Endothelial cell (in vitro differentiated cells): ENCODE measurements around the gene COL15A1. TPM values are rescaled to one million over a fixed set of nuclear protein-coding genes. Genes with fewer than 3 reads are reported as not detected.

Experiments used
- DNase-seq: peaks from one replicate; pipeline ENCODE4 v3.0.0; 2021; ENCODE audit warnings: low spot score
- H3K27ac Mint-ChIP-seq: one replicate; pipeline ENCODE4 v1.8.0; 2021; ENCODE audit warnings: mixed read lengths, inconsistent platforms; ENCODE audit not compliant: unreplicated experiment
- H3K27me3 Mint-ChIP-seq: one replicate; pipeline ENCODE4 v1.8.0; 2021; ENCODE audit warnings: mild to moderate bottlenecking, moderate library complexity, mixed read lengths, inconsistent platforms; ENCODE audit not compliant: unreplicated experiment
- H3K36me3 Mint-ChIP-seq: one replicate; pipeline ENCODE4 v1.8.0; 2021; ENCODE audit warnings: mild to moderate bottlenecking, low read depth, mixed read lengths, inconsistent platforms; ENCODE audit not compliant: unreplicated experiment
- H3K4me1 Mint-ChIP-seq: one replicate; pipeline ENCODE4 v1.8.0; 2021; ENCODE audit warnings: mild to moderate bottlenecking, mixed read lengths, inconsistent platforms; ENCODE audit not compliant: unreplicated experiment
- H3K4me3 Mint-ChIP-seq: one replicate; pipeline ENCODE4 v1.8.0; 2021; ENCODE audit warnings: mild to moderate bottlenecking, mixed read lengths, inconsistent platforms; ENCODE audit not compliant: unreplicated experiment
- H3K9me3 Mint-ChIP-seq: one replicate; pipeline ENCODE4 v1.8.0; 2021; ENCODE audit warnings: mixed read lengths, inconsistent platforms; ENCODE audit not compliant: unreplicated experiment
- total RNA-seq: library from RNA; stranded (reverse); fragmentation: NEBNext Ultra II Directional; extraction: Animal tissue kit (Norgen Biotek cat#: 25700); gene quantifications from one replicate; pipeline ENCODE4 v1.2.1, GENCODE V29; 2021; ENCODE audit not compliant: unreplicated experiment
- TF ChIP-seq, protein P1 (sequence below): fragments of 200-600 bp; sonication (generic); IDR thresholded peaks from one replicate; pipeline ENCODE4 v1.5.0; 2021; ENCODE audit warnings: antibody characterized with exemption; ENCODE audit not compliant: unreplicated experiment

COL15A1 gene
- total RNA-seq, 1 donor from 2014 or later, result 24.0 TPM

DNA sequence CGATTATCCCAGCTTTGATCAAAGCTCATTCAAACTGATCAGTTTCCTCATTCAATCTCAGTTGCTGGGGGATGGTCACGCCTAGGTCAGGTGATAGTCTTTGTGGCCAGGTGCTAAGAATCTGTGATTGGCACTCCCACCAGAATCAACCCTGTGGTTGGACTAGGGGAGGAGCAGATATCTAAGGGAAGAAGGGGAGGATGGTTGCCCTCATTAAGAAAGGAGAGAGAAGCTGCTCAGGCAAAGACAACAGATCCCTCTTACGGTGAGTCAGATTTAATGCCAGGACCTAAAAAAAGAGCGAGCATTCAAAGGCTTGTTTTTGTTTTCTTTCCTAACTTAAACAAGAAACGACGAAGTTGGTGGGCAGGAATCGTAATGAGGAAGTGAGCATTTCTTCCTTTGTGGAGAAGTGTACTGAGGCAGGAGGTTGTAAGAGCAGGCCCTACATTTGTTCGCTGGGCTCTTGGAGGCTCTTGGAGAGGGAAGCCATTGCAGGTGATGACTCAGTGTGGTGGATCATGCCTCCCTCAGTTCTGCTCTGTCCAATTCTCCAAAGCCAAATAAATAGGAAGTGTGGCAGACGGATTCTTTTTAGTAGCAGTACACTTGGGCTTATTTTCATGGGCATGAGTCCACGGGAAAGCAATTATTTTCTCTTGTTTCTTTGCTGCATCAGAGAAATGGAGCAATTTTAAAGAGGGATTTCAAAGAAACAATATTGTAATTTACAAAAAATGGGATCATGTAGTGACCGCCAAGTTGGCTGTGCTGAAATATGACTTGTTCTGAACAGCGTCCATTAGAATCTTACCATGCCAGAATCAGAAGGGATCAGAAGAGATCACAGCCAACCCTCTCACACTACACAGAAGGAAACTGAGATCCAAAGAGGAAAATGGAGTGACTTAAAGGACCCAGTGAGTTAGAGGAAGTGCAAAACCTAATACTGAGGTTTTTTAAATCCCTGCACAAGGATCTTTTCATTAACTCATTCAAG, 142.5 kb downstream of the COL15A1 start:
- Mint-ChIP-seq H3K27me3 (peaks cover 10% of the 10 kb centered on the region), H3K9me3 (no peaks in the 10 kb centered on the region), H3K4me3 (no peak overlapping the region), H3K4me1 (peaks cover 37% of the 10 kb centered on the region), H3K27ac (no peak overlapping the region), H3K36me3 (peaks cover 6% of the 10 kb centered on the region)
- TF ChIP-seq, protein P1, sequence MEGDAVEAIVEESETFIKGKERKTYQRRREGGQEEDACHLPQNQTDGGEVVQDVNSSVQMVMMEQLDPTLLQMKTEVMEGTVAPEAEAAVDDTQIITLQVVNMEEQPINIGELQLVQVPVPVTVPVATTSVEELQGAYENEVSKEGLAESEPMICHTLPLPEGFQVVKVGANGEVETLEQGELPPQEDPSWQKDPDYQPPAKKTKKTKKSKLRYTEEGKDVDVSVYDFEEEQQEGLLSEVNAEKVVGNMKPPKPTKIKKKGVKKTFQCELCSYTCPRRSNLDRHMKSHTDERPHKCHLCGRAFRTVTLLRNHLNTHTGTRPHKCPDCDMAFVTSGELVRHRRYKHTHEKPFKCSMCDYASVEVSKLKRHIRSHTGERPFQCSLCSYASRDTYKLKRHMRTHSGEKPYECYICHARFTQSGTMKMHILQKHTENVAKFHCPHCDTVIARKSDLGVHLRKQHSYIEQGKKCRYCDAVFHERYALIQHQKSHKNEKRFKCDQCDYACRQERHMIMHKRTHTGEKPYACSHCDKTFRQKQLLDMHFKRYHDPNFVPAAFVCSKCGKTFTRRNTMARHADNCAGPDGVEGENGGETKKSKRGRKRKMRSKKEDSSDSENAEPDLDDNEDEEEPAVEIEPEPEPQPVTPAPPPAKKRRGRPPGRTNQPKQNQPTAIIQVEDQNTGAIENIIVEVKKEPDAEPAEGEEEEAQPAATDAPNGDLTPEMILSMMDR, result no peak
- no peak for DNase-seq

DNA sequence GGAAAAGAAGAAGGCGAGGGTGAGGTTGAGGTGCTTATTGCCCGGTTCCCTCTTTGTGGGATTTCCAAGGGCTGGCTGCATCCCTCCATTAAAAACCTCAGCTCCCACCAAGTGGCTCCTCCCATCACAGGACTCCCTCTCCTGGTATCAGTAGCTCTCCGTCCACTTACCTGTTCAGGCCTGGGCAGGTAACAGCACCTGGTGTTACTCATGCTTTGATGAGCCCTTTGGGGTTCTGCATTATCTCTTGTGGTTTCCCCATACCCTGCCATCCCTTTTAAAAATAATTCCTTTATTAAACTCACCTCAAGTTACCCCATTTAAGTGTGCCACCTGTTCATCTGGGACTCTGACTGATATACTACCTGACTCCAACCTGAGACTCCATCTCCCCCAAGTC, 143.8 kb downstream of the COL15A1 start:
- Mint-ChIP-seq H3K4me1 (peaks cover 26% of the 10 kb centered on the region), H3K4me3 (no peak overlapping the region), H3K36me3 (peaks cover 8% of the 10 kb centered on the region), H3K27ac (no peak overlapping the region), H3K9me3 (no peaks in the 10 kb centered on the region), H3K27me3 (peaks cover 3% of the 10 kb centered on the region)
- no peak for DNase-seq
- TF ChIP-seq, protein P1, result no peak

DNA sequence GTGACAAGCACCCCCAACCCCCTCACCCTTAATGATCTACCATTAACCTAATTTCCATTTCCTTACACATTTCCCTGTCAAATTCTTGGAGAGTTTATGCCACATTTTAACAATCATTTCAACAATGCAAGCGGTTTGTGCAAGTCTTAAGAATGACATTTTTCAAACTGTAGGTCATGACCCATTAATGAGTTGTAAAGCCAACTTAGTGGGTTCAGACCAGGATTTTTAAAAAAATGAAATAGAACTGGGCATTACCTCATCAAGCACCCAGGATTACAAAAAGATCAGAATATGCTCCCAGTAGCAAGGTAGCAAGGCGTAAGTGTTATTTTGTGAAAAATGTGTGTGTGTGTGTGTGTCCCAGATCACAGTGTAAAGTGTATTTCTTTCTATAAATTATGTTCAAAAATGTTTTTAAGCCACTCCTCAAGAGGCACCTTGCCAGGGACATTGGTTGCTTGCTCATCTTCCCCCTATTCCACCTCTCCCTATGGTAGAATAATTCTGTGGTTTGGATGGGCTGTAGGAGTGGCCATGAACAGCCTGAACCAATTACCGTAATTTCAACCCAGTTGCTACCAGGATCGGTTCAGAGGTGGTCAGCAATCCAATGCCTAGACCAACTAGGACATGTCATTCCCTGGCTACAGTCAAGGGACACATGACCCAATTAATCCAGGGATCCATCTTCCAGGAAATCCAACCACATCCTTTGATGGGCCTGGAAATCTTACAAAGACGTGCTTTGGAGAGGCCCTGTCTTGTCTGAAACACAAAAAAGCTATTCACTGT, 146.8 kb downstream of the COL15A1 start:
- DNase-seq, result no peak
- TF ChIP-seq, protein P1, result no peak
- no peak overlapping the region for H3K27ac Mint-ChIP-seq
- H3K27me3 Mint-ChIP-seq, result no peaks in the 10 kb centered on the region
- no peak overlapping the region for H3K4me3 Mint-ChIP-seq
- H3K4me1 Mint-ChIP-seq, result peaks cover 13% of the 10 kb centered on the region
- peaks cover 8% of the 10 kb centered on the region for H3K36me3 Mint-ChIP-seq
- H3K9me3 Mint-ChIP-seq, result no peaks in the 10 kb centered on the region

DNA sequence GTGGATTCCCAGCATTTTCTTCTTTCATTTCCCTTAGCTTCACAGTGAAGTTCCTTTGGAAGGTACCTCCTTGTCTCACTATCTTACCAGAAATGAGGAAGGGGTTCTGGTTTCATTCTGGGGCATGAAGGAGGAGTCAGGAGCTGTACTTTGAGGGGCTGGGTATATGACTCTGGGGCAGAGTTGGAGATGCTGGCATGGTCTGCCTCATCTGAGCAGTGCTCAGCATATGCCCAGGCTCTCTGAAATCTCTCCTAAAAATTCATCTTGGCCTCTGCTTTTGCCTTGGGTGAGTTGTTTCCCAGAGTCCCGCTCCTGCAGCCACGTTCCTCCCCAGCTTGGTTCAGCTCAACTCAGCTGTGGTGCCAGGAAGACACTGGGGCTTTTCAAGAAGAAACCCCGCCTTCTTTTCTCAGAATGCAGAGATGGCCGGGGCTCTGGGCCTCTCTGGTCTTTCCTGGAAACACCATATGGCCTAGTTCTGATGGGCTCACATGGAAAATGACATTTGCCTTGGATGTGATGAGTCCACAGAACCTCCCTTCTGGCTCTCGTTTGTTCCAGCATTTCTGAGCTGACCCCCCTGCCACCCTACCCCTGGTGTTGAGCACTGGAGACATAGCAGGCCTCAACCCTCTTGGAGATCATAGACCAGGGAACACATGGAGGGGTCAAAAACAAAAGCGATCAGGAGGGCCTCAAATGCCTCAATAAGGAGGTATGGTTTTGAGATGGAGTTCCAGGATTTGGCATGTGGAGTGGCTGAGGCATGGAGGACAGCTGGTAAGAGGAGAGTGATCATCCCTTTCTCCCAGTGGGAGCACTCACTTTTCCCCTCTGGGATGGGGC, 149.2 kb downstream of the COL15A1 start:
- TF ChIP-seq, protein P1, result no peak
- no peak for DNase-seq
- H3K9me3 Mint-ChIP-seq, result no peaks in the 10 kb centered on the region
- peaks cover 8% of the 10 kb centered on the region for H3K36me3 Mint-ChIP-seq
- peaks cover 2% of the 10 kb centered on the region for H3K27me3 Mint-ChIP-seq
- H3K27ac Mint-ChIP-seq, result no peak overlapping the region
- H3K4me1 Mint-ChIP-seq, result peaks cover 23% of the 10 kb centered on the region
- H3K4me3 Mint-ChIP-seq, result no peak overlapping the region
